ENCODE measurements around the gene GPBP1.

- TF ChIP-seq CTCF (IDR thresholded peaks at IDR 0.05; ENCODE audit: borderline replicate concordance, extremely low read depth, low read length, poor library complexity, severe bottlenecking) (no peak), EZH2 (IDR thresholded peaks at IDR 0.05; ENCODE audit: borderline replicate concordance, low read depth, low read length, severe bottlenecking) (no peak)
These were observed 132.5 kb downstream of the GPBP1 start for GRCh38 chr5:57306359-57306758.

Measured in DND-41 (cell line).